MM.1S (cell line): ENCODE measurements around the gene PTPRZ1.

ENCODE experiments used
- EZH2 ChIP-seq: fragments of 300-600 bp; sonication (generic); optimal IDR thresholded peaks from 2 replicates; pipeline ENCODE3; 2017; ENCODE audit warnings: low read depth, mild to moderate bottlenecking, antibody characterized with exemption, low read length, mixed read lengths
- TF ChIP-seq, protein P1 (sequence below): fragments of 300-600 bp; sonication (generic); IDR thresholded peaks from 2 replicates; pipeline ENCODE4 v1.5.1; 2016; ENCODE audit warnings: antibody characterized with exemption, low read length, mixed read lengths

GRCh38 chr7:121831351-121831750 lies 41.6 kb upstream of the PTPRZ1 start:
- TF ChIP-seq, protein P1, sequence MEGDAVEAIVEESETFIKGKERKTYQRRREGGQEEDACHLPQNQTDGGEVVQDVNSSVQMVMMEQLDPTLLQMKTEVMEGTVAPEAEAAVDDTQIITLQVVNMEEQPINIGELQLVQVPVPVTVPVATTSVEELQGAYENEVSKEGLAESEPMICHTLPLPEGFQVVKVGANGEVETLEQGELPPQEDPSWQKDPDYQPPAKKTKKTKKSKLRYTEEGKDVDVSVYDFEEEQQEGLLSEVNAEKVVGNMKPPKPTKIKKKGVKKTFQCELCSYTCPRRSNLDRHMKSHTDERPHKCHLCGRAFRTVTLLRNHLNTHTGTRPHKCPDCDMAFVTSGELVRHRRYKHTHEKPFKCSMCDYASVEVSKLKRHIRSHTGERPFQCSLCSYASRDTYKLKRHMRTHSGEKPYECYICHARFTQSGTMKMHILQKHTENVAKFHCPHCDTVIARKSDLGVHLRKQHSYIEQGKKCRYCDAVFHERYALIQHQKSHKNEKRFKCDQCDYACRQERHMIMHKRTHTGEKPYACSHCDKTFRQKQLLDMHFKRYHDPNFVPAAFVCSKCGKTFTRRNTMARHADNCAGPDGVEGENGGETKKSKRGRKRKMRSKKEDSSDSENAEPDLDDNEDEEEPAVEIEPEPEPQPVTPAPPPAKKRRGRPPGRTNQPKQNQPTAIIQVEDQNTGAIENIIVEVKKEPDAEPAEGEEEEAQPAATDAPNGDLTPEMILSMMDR, result no peak
- no peak for TF ChIP-seq EZH2
